H9 (cell line): ENCODE data around the gene PPFIA2. TPM values are rescaled to one million over a fixed set of nuclear protein-coding genes. Genes with fewer than 3 reads are reported as not detected.

Source experiments
- DNase-seq: peaks from one replicate; pipeline ENCODE4 v3.0.0-alpha.2; 2017
- H2AFZ ChIP-seq: one replicate; pipeline ENCODE4 v1.6.1; 2013; ENCODE audit warnings: mild to moderate bottlenecking, low read length, control low read depth, moderate library complexity
- H2AK5ac ChIP-seq: 2 replicates; pipeline ENCODE4 v1.6.1; 2013; ENCODE audit warnings: low read length, control low read depth, mixed read lengths; ENCODE audit not compliant: insufficient read length
- H2BK120ac ChIP-seq: one replicate; pipeline ENCODE4 v1.6.1; 2013; ENCODE audit warnings: low read depth, mild to moderate bottlenecking, low read length, control low read depth, inconsistent platforms; ENCODE audit not compliant: poor library complexity, severe bottlenecking
- H2BK12ac ChIP-seq: 2 replicates; pipeline ENCODE4 v1.6.1; 2013; ENCODE audit warnings: low read length, control low read depth, mixed read lengths, low read depth; ENCODE audit not compliant: insufficient read length
- H2BK15ac ChIP-seq: 2 replicates; pipeline ENCODE4 v1.6.1; 2013; ENCODE audit warnings: low read depth, low read length, control low read depth
- H2BK20ac ChIP-seq: one replicate; pipeline ENCODE4 v1.6.1; 2013; ENCODE audit warnings: low read depth, mild to moderate bottlenecking, low read length, control low read depth, inconsistent platforms; ENCODE audit not compliant: poor library complexity, severe bottlenecking
- H2BK5ac ChIP-seq: 2 replicates; pipeline ENCODE4 v1.6.1; 2013; ENCODE audit warnings: low read length, control low read depth, mixed read lengths; ENCODE audit not compliant: insufficient read length
- H3K14ac ChIP-seq: 2 replicates; pipeline ENCODE4 v1.6.1; 2013; ENCODE audit warnings: low read length, control low read depth; ENCODE audit not compliant: insufficient read depth
- H3K18ac ChIP-seq: 2 replicates; pipeline ENCODE4 v1.6.1; 2013; ENCODE audit warnings: low read depth, mild to moderate bottlenecking, mixed read lengths, low read length, control low read depth; ENCODE audit not compliant: insufficient read length
- H3K23ac ChIP-seq: 2 replicates; pipeline ENCODE4 v1.6.1; 2013; ENCODE audit warnings: low read length, control low read depth, mixed read lengths, low read depth; ENCODE audit not compliant: insufficient read length
- H3K23me2 ChIP-seq: 2 replicates; pipeline ENCODE4 v1.6.1; 2013; ENCODE audit warnings: low read depth, mild to moderate bottlenecking, mixed read lengths, low read length, control low read depth; ENCODE audit not compliant: insufficient read length, poor library complexity, severe bottlenecking
- H3K27ac ChIP-seq: 2 replicates; pipeline ENCODE4 v1.5.1; 2013; ENCODE audit warnings: low read length, control low read depth, mixed read lengths, low read depth; ENCODE audit not compliant: insufficient read length
- H3K27me3 ChIP-seq: 2 replicates; pipeline ENCODE4 v1.6.1; 2013; ENCODE audit warnings: low read length, control low read depth, inconsistent platforms; ENCODE audit not compliant: insufficient read depth
- H3K4ac ChIP-seq: 2 replicates; pipeline ENCODE4 v1.6.1; 2013; ENCODE audit warnings: low read depth, mild to moderate bottlenecking, control low read depth, inconsistent platforms, low read length, moderate library complexity
- H3K4me1 ChIP-seq: 2 replicates; pipeline ENCODE4 v1.6.1; 2013; ENCODE audit warnings: low read length, control low read depth, inconsistent platforms; ENCODE audit not compliant: insufficient read depth
- H3K4me2 ChIP-seq: 2 replicates; pipeline ENCODE4 v1.6.1; 2013; ENCODE audit warnings: low read length, control low read depth, mixed read lengths; ENCODE audit not compliant: insufficient read length, insufficient read depth
- H3K56ac ChIP-seq: 2 replicates; pipeline ENCODE4 v1.6.1; 2013; ENCODE audit warnings: low read depth, mild to moderate bottlenecking, mixed read lengths, low read length, control low read depth; ENCODE audit not compliant: insufficient read length
- H3K79me1 ChIP-seq: 2 replicates; pipeline ENCODE4 v1.6.1; 2013; ENCODE audit warnings: low read depth, mild to moderate bottlenecking, moderate library complexity, low read length, control low read depth, inconsistent platforms; ENCODE audit not compliant: insufficient read depth, poor library complexity, severe bottlenecking
- H3K79me2 ChIP-seq: 2 replicates; pipeline ENCODE4 v1.6.1; 2013; ENCODE audit warnings: low read length, control low read depth, inconsistent platforms; ENCODE audit not compliant: insufficient read depth
- H3K9ac ChIP-seq: 2 replicates; pipeline ENCODE4 v1.6.1; 2013; ENCODE audit warnings: low read length, control low read depth, mixed read lengths; ENCODE audit not compliant: insufficient read length; ENCODE audit errors: extremely low read depth
- H3K9me3 ChIP-seq: one replicate; pipeline ENCODE4 v1.6.1; 2013; ENCODE audit warnings: low read depth, low read length, inconsistent platforms; ENCODE audit not compliant: control insufficient read depth
- H3T11ph ChIP-seq: one replicate; pipeline ENCODE4 v1.6.1; 2013; ENCODE audit warnings: mild to moderate bottlenecking, low read length, control low read depth, inconsistent platforms
- H4K20me1 ChIP-seq: one replicate; pipeline ENCODE4 v1.6.1; 2013; ENCODE audit not compliant: control insufficient read depth, insufficient read length, insufficient read depth
- H4K5ac ChIP-seq: 2 replicates; pipeline ENCODE4 v1.6.1; 2013; ENCODE audit warnings: low read depth, mild to moderate bottlenecking, mixed read lengths, low read length, control low read depth; ENCODE audit not compliant: insufficient read length
- H4K8ac ChIP-seq: replicated peaks from 2 replicates; pipeline ENCODE4 v1.6.1; 2013; ENCODE audit warnings: low read length, control low read depth, mixed read lengths, low read depth; ENCODE audit not compliant: insufficient read length
- H4K91ac ChIP-seq: 2 replicates; pipeline ENCODE4 v1.6.1; 2013; ENCODE audit warnings: low read depth, mild to moderate bottlenecking, moderate library complexity, mixed read lengths, low read length, control low read depth; ENCODE audit not compliant: insufficient read length
- H3K27ac Mint-ChIP-seq, 3 experiments: 2 replicates in 2 of 3; 3 replicates in 1 of 3; pipeline ENCODE4 v1.8.0; 2020 to 2021; ENCODE audit warnings: mixed read lengths in 3 of 3, mild to moderate bottlenecking in 1 of 3, moderate library complexity in 1 of 3
- H3K27me3 Mint-ChIP-seq: 2 replicates; pipeline ENCODE4 v1.8.0; 2021; ENCODE audit warnings: low read depth, mild to moderate bottlenecking, moderate library complexity, mixed read lengths
- H3K36me3 Mint-ChIP-seq, 3 experiments: 2 replicates in 2 of 3; 3 replicates in 1 of 3; pipeline ENCODE4 v1.8.0; 2020 to 2021; ENCODE audit warnings: low read depth in 3 of 3, mixed read lengths in 3 of 3; ENCODE audit not compliant: insufficient read depth in 1 of 3
- H3K4me1 Mint-ChIP-seq, 2 experiments: 2 replicates each; pipeline ENCODE4 v1.8.0; 2020; ENCODE audit warnings: mixed read lengths in 2 of 2
- H3K4me3 Mint-ChIP-seq, 2 experiments: 2 replicates in 1 of 2; 3 replicates in 1 of 2; pipeline ENCODE4 v1.8.0; 2020 to 2021; ENCODE audit warnings: mild to moderate bottlenecking in 2 of 2, mixed read lengths in 2 of 2, moderate library complexity in 1 of 2
- H3K9me3 Mint-ChIP-seq, 2 experiments: 2 replicates in 1 of 2; 3 replicates in 1 of 2; pipeline ENCODE4 v1.8.0; 2020; ENCODE audit warnings: mild to moderate bottlenecking in 2 of 2, mixed read lengths in 2 of 2, moderate library complexity in 1 of 2
- CTCF ChIP-seq: fragments of 200-600 bp; sonication (generic); conservative IDR thresholded peaks from 3 replicates; pipeline ENCODE4 v1.8.0; 2021; ENCODE audit warnings: antibody characterized with exemption, mild to moderate bottlenecking
- WGBS: extraction: QIAGEN DNeasy Blood & Tissue Kit; methylation state at CpG from one replicate; pipeline ENCODE4 v1.1.7; 2013; ENCODE audit warnings: missing lambda C conversion rate, low lambda C conversion rate, mixed read lengths; ENCODE audit not compliant: insufficient read length; ENCODE audit errors: extremely low coverage; 5-methylcytosine and 5-hydroxymethylcytosine counted together
- total RNA-seq: library from RNA; stranded (reverse); gene quantifications from 2 replicates; pipeline ENCODE4 v1.2.1, GENCODE V29; 2021

Gene PPFIA2
- total RNA-seq, 1 experiment from 2014 or later: 1.3 TPM

- Histone ChIP-seq H3T11ph (no peak overlapping the region), H2AFZ (no peak overlapping the region), H2BK5ac (no peak overlapping the region), H3K79me1 (no peaks in the 10 kb centered on the region), H3K9me3 (no peaks in the 10 kb centered on the region), H3K56ac (no peak overlapping the region), H2BK120ac (no peak overlapping the region), H3K27ac (no peak overlapping the region), H3K18ac (no peak overlapping the region), H3K9ac (no peak overlapping the region), H4K91ac (no peak overlapping the region), H2BK20ac (no peak overlapping the region), H2BK15ac (no peak overlapping the region), H3K4ac (no peak overlapping the region), H4K8ac (no peak overlapping the region), H4K20me1 (no peaks in the 10 kb centered on the region), H3K14ac (no peak overlapping the region; the same call in 1 of the 2 replicates), H3K79me2 (no peaks in the 10 kb centered on the region), H3K23me2 (no peaks in the 10 kb centered on the region), H2BK12ac (no peak overlapping the region), H3K27me3 (no peaks in the 10 kb centered on the region), H3K4me2 (no peak overlapping the region), H2AK5ac (no peak overlapping the region), H3K23ac (no peak overlapping the region), H4K5ac (no peak overlapping the region), H3K4me1 (peaks cover 4% of the 10 kb centered on the region)
- Mint-ChIP-seq H3K36me3 (no peaks in the 10 kb centered on the region), H3K4me1 (peaks cover 30 to 32% of the 10 kb centered on the region in 2 experiments), H3K27me3 (no peaks in the 10 kb centered on the region), H3K27ac (peak overlapping the region in 2 of 3 experiments; percentile 13 to 36; a peak in 3 of 7 replicates), H3K9me3 (no peaks in the 10 kb centered on the region), H3K4me3 (no peak overlapping the region)
- no CpG with 5 or more reads among the region's 6 CpGs for WGBS
- no peak for TF ChIP-seq CTCF
- DNase-seq: peak; percentile 48
Measured at GRCh38 chr12:81798294-81798693, 39.1 kb upstream of the PPFIA2 start.
